ENCODE data around the gene RBP3. TPM values are rescaled to one million over a fixed set of nuclear protein-coding genes. Genes with fewer than 3 reads are reported as not detected.

RBP3 gene
- total RNA-seq, 6 experiments from 2014 or later = not detected

DNA sequence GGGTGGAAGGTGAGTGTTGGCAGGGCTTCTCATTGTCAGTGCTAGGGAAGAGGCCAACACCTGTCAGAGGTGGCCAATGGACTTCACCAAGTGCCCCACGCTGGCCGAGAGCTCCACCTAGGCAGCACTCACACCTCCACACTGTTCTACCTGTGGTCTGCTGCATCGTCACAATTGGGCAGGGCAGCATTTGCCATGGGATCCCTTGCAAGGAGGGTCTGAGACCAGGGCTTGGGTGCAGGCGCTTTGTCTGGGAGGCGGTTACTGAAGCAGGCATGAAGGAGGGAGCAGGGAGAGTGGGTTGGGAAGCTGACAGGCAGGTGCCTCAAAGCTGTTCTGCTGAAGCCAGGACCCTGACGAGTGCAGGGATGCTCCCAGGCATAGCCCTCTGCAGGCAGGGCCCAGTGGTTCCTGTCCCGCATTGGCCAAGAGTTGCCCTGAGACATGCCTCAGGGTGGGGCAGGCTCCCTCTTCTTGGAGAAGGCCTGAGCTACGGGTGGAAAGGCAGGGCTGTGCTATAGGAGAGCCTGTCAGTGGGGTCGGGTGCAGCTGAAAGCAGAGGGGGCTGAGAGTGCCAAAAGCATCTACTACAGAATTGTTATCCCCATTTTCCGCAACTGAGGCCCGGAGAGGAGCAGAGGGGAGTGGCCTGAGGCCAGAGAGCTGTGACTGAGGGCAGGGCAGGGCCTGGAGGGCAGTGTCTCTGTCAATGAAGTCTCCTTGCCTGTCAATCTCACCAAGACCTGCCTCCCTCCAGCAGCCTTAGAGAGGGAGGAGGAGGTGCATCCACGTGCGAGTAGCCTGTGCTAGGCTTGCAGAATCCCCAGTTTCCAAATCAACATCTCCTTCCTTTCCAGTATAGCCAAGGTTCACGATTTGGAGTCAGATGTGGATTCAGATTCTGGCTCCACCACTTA, 4.0 kb downstream of the RBP3 start:
- no peaks in the 10 kb centered on the region for H3K4me1 Mint-ChIP-seq (ENCODE audit: low read depth)
- peaks cover 32% of the 10 kb centered on the region for H3K27me3 Mint-ChIP-seq (ENCODE audit: insufficient read depth)
- H3K4me3 Mint-ChIP-seq = no peak overlapping the region
- H3K36me3 Mint-ChIP-seq (ENCODE audit: low read depth) = no peaks in the 10 kb centered on the region
- no peaks in the 10 kb centered on the region for H3K9me3 Mint-ChIP-seq
- TF ChIP-seq, protein P1, sequence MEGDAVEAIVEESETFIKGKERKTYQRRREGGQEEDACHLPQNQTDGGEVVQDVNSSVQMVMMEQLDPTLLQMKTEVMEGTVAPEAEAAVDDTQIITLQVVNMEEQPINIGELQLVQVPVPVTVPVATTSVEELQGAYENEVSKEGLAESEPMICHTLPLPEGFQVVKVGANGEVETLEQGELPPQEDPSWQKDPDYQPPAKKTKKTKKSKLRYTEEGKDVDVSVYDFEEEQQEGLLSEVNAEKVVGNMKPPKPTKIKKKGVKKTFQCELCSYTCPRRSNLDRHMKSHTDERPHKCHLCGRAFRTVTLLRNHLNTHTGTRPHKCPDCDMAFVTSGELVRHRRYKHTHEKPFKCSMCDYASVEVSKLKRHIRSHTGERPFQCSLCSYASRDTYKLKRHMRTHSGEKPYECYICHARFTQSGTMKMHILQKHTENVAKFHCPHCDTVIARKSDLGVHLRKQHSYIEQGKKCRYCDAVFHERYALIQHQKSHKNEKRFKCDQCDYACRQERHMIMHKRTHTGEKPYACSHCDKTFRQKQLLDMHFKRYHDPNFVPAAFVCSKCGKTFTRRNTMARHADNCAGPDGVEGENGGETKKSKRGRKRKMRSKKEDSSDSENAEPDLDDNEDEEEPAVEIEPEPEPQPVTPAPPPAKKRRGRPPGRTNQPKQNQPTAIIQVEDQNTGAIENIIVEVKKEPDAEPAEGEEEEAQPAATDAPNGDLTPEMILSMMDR (IDR thresholded peaks at IDR 0.05) = no peak
- H3K27ac Mint-ChIP-seq = no peak overlapping the region
- DNase-seq = no peak

DNA sequence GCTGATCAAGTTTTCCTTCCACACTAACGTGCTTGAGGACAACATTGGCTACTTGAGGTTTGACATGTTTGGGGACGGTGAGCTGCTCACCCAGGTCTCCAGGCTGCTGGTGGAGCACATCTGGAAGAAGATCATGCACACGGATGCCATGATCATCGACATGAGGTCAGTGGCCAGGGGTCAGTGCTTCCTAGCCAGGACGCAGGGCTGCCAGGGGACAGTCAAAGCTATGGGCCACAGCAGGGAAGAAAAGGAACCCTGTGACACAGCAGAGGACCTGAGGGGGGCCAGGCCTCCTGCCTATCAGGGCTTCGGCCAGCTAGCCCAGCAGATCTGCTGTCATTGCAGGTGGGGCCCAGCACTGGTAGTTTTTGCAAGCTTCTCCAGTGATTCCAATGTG, 5.2 kb downstream of the RBP3 start:
- Mint-ChIP-seq H3K4me1 (ENCODE audit: low read depth) (no peaks in the 10 kb centered on the region), H3K36me3 (ENCODE audit: low read depth) (no peaks in the 10 kb centered on the region), H3K4me3 (no peak overlapping the region), H3K27ac (no peak overlapping the region), H3K27me3 (ENCODE audit: insufficient read depth) (peaks cover 32% of the 10 kb centered on the region), H3K9me3 (no peaks in the 10 kb centered on the region)
- TF ChIP-seq, protein P1 (IDR thresholded peaks at IDR 0.05) = no peak
- no peak for DNase-seq

- Mint-ChIP-seq H3K4me3 (no peak overlapping the region), H3K27me3 (ENCODE audit: insufficient read depth) (peaks cover 32% of the 10 kb centered on the region), H3K9me3 (no peaks in the 10 kb centered on the region), H3K36me3 (ENCODE audit: low read depth) (no peaks in the 10 kb centered on the region), H3K27ac (no peak overlapping the region), H3K4me1 (ENCODE audit: low read depth) (no peaks in the 10 kb centered on the region)
- DNase-seq = no peak
- TF ChIP-seq, protein P1 (IDR thresholded peaks at IDR 0.05) = peak; percentile 51
Observed at GRCh38 chr10:47354165-47354564, 6.0 kb downstream of the RBP3 start.

DNA sequence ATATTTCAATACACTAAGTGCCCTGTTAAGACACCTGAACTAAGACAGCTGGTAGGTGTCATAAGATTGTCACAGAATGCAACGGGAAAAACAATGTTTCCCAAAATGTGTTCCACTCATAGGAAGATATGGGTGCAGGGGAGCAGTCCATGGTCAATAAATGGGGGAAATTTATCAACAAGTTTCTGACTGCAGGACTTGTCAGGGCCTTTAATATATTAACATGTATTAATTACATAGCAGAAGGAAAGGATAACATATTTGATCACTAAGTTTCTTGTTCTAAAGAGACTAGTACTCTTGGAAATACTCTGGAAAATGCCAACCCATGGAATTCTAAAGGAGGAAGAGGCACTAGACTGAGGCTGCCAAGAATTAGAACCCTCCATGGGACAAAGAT, 6.7 kb downstream of the RBP3 start:
- no peaks in the 10 kb centered on the region for H3K9me3 Mint-ChIP-seq
- H3K4me1 Mint-ChIP-seq (ENCODE audit: low read depth) = no peaks in the 10 kb centered on the region
- DNase-seq = no peak
- no peak overlapping the region for H3K27ac Mint-ChIP-seq
- H3K36me3 Mint-ChIP-seq (ENCODE audit: low read depth) = no peaks in the 10 kb centered on the region
- TF ChIP-seq, protein P1 (IDR thresholded peaks at IDR 0.05) = no peak
- H3K27me3 Mint-ChIP-seq (ENCODE audit: insufficient read depth) = peaks cover 29% of the 10 kb centered on the region
- H3K4me3 Mint-ChIP-seq = no peak overlapping the region

DNA sequence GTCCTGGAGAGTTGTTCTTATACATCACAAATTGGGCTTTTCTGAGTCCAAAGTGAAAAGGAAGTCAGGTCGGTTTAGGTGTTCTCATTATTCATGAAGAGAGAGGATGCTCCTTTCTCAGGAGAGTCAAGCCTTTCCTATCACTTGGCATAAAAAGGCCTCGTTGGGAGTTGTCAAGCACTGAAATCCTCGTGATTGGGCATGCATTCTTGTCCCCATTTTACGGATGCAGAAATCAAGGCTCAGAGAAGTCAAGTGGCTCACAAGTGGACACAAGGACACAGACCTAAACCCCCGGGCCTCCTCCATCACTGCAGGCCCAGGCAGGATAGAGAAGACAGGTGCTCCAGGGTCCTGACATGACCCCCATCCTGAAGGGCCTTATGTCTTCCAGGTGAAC, 8.5 kb downstream of the RBP3 start:
- H3K36me3 Mint-ChIP-seq (ENCODE audit: low read depth) = no peaks in the 10 kb centered on the region
- H3K27ac Mint-ChIP-seq = no peak overlapping the region
- H3K4me3 Mint-ChIP-seq = no peak overlapping the region
- no peaks in the 10 kb centered on the region for H3K9me3 Mint-ChIP-seq
- TF ChIP-seq, protein P1 (IDR thresholded peaks at IDR 0.05) = no peak
- no peaks in the 10 kb centered on the region for H3K4me1 Mint-ChIP-seq (ENCODE audit: low read depth)
- peaks cover 24% of the 10 kb centered on the region for H3K27me3 Mint-ChIP-seq (ENCODE audit: insufficient read depth)
- DNase-seq = no peak
